ENCODE results near the gene NUPR2.
A peak's percentile ranks its signal among the peaks of the same experiment; 100 is the strongest.
"Not testable (repeated sequence)": the region's sequence is repeated elsewhere in the genome, so short reads cannot be mapped to it uniquely, and the experiment has no call there.

NUPR2 gene

GRCh38 chr7:56087445-56087844 is 28.8 kb downstream of the NUPR2 start:
- DNase-seq, result no peak

GRCh38 chr7:56086761-56087160 is 29.5 kb downstream of the NUPR2 start:
- DNase-seq, result no peak

- peak in 48 of 58 donors; percentile 3 to 80 (median 44) for DNase-seq
Measured at GRCh38 chr7:56083150-56083785, 32.9 kb downstream of the NUPR2 start.

GRCh38 chr7:56081626-56082340 is 34.4 kb downstream of the NUPR2 start:
- no peak for DNase-seq

GRCh38 chr7:56080726-56081435 is 35.3 kb downstream of the NUPR2 start:
- DNase-seq, result not testable (repeated sequence)

- peak in 57 of 58 donors; percentile 14 to 88 (median 74) for DNase-seq
Measured at GRCh38 chr7:56079450-56080185, 36.6 kb downstream of the NUPR2 start.

GRCh38 chr7:56078196-56078595 is 38.0 kb downstream of the NUPR2 start:
- DNase-seq, result no peak

GRCh38 chr7:56077681-56078080 is 38.5 kb downstream of the NUPR2 start:
- no peak for DNase-seq

GRCh38 chr7:56074371-56074791 is 41.8 kb downstream of the NUPR2 start:
- DNase-seq, result peak in 55 of 58 donors; percentile 24 to 82 (median 58)

GRCh38 chr7:56066376-56066775 is 49.8 kb downstream of the NUPR2 start:
- not testable (repeated sequence) for DNase-seq
